ENCODE data around the gene MTF1. TPM values are rescaled to one million over a fixed set of nuclear protein-coding genes. Genes with fewer than 3 reads are reported as not detected.

MTF1 gene
- total RNA-seq, 4 donors from 2014 or later: 4.0 to 7.4 (median 6.7) TPM

DNA sequence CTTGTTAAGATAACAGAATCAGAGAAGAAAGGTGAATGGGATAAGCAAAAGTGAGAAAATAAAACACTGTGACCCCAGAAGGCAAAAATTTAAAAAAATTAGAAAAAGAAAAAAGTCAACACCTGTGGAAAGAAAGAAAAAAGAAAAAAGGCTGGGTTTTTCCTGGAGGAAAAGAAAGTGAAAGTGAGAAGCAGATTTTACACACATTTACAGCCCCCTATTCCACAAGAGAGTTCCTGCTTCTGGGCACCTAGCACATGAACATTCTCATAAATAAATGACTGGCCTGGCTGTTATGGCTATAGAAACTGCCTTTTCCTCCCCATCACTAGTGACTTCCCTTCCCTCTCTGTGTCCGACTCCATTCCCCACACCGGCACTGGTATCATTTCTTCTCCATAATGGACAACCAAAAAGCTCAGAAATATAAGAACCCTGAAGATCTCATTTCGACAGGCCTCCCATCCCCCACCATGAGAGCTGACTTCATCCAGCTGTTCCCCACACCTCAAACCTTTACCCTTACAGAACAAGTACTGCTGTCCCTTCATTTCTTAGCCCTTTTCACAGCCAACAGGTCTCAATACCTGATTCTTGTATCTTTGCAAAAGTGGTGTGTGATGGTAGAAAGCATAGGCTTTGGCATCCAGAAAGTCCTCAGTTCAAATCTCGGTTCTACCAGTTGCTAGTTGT, 12.6 kb downstream of the MTF1 start:
- no peak for TF ChIP-seq EP300 (IDR thresholded peaks at IDR 0.05)
- TF ChIP-seq, protein P1, sequence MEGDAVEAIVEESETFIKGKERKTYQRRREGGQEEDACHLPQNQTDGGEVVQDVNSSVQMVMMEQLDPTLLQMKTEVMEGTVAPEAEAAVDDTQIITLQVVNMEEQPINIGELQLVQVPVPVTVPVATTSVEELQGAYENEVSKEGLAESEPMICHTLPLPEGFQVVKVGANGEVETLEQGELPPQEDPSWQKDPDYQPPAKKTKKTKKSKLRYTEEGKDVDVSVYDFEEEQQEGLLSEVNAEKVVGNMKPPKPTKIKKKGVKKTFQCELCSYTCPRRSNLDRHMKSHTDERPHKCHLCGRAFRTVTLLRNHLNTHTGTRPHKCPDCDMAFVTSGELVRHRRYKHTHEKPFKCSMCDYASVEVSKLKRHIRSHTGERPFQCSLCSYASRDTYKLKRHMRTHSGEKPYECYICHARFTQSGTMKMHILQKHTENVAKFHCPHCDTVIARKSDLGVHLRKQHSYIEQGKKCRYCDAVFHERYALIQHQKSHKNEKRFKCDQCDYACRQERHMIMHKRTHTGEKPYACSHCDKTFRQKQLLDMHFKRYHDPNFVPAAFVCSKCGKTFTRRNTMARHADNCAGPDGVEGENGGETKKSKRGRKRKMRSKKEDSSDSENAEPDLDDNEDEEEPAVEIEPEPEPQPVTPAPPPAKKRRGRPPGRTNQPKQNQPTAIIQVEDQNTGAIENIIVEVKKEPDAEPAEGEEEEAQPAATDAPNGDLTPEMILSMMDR (IDR thresholded peaks at IDR 0.05): no peak
- no peak for TF ChIP-seq POLR2A (IDR thresholded peaks at IDR 0.05; ENCODE audit: low read depth)
- no peak for TF ChIP-seq POLR2AphosphoS5 (IDR thresholded peaks at IDR 0.05)
- peaks cover 0 to 15% (median 0%) of the 10 kb centered on the region in 4 donors for H3K36me3 ChIP-seq
- no peak overlapping the region for H3K27ac ChIP-seq (replicated peaks in 1 of 4)
- DNase-seq (ENCODE audit: extremely low spot score): no peak
- H3K4me1 ChIP-seq: peaks cover 9 to 40% (median 20%) of the 10 kb centered on the region in 4 donors
- no peak overlapping the region for H3K4me3 ChIP-seq
- intact Hi-C loops (cut with DNase I): no loop called here
- H3K27me3 ChIP-seq: no peaks in the 10 kb centered on the region
- H3K9me3 ChIP-seq: no peaks in the 10 kb centered on the region
- 81% methylated on average over 4 of the region's 4 CpGs for whole genome bisulfite sequencing

DNA sequence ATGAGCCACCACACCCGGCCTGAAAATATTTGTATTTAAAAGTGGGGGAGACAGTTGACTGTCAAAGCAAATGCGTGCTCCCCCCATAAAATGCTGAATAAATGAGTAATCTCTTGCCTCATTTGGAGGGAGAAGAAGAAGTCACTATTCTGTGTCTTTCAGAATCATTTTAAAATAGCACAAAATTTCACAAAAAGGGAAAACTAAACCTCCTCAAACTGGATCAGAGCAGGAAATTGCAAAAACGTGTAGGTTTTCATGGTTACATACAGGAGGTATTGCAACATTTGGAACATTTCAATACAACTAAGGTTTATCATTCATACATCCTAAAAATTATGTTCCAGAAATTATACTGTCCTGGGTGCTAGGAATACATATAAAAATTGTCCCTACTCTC, 13.6 kb downstream of the MTF1 start:
- Histone ChIP-seq H3K4me3 (no peak overlapping the region), H3K27ac (replicated peaks in 1 of 4) (no peak overlapping the region), H3K4me1 (peaks cover 6 to 32% (median 13%) of the 10 kb centered on the region in 4 donors), H3K36me3 (peaks cover 0 to 20% (median 4%) of the 10 kb centered on the region in 4 donors), H3K9me3 (no peaks in the 10 kb centered on the region), H3K27me3 (no peaks in the 10 kb centered on the region)
- TF ChIP-seq, protein P1 (IDR thresholded peaks at IDR 0.05): no peak
- TF ChIP-seq EP300 (IDR thresholded peaks at IDR 0.05): no peak
- 76% methylated on average over 3 of the region's 3 CpGs for whole genome bisulfite sequencing
- DNase-seq (ENCODE audit: extremely low spot score): no peak
- intact Hi-C loops (cut with DNase I): no loop called here

DNA sequence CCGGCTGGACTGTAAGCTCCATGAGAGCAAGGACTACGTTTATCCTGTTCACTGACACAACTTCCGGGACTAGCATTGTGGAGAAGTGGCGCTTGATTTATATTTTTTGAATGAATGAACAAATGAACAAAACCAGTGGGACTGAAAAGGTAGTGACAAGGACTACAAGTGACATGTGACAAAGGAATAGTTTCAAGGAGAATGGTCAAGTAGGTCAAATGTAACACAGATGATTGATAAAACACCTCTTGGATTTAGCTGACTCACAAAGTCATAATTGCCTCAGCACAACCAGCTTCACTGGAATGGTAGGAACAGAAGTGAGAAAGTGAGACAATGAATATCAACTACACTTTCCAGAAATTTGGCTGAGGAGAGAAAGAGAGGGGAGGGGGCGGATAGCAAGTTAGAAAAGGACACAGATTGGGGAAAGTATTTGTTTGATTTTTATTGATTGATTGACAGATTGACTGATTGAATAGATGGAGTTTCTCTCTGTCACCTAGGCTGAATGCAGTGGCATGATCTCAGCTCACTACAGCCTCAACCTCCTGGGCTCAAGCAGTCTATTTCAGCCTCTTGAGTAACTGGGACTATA, 14.2 kb downstream of the MTF1 start:
- 91% methylated on average over 5 of the region's 5 CpGs for WGBS
- Histone ChIP-seq H3K27me3 (no peaks in the 10 kb centered on the region), H3K4me1 (peaks cover 0 to 26% (median 7%) of the 10 kb centered on the region in 4 donors), H3K4me3 (no peak overlapping the region), H3K27ac (replicated peaks in 1 of 4) (no peak overlapping the region), H3K9me3 (no peaks in the 10 kb centered on the region), H3K36me3 (peaks cover 0 to 23% (median 8%) of the 10 kb centered on the region in 4 donors)
- DNase-seq (ENCODE audit: extremely low spot score): no peak
- TF ChIP-seq POLR2A (IDR thresholded peaks at IDR 0.05; ENCODE audit: low read depth) (no peak), EP300 (IDR thresholded peaks at IDR 0.05) (no peak), POLR2AphosphoS5 (IDR thresholded peaks at IDR 0.05) (no peak)
- TF ChIP-seq, protein P1 (IDR thresholded peaks at IDR 0.05): no peak
- intact Hi-C loops (cut with DNase I): no loop called here

DNA sequence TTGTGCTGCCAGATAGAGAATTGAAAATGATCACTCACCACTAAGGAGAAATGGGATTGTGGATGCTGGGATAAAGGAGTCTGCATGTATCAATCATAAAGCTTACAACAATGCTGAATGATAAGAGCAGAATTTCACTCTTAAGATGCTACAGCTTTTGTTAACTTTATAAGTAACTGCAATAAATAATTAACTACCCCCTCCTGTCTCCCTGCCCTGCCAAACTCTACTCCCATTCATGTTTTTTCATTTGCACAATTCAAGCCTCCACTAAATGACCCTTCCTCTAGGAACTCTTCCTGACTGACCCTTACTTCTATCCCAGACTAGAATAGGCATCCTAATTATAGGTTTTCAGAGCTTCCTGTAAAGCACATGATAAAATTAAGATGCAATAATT, 14.9 kb downstream of the MTF1 start:
- DNase-seq (ENCODE audit: extremely low spot score): no peak
- Histone ChIP-seq H3K4me3 (no peak overlapping the region), H3K27me3 (no peaks in the 10 kb centered on the region), H3K27ac (replicated peaks in 1 of 4) (no peak overlapping the region), H3K36me3 (peaks cover 6 to 29% (median 13%) of the 10 kb centered on the region in 4 donors), H3K9me3 (no peaks in the 10 kb centered on the region), H3K4me1 (peaks cover 0 to 21% (median 4%) of the 10 kb centered on the region in 4 donors)
- intact Hi-C loops (cut with DNase I): no loop called here
- TF ChIP-seq, protein P1 (IDR thresholded peaks at IDR 0.05): no peak
- TF ChIP-seq EP300 (IDR thresholded peaks at IDR 0.05) (no peak), POLR2A (IDR thresholded peaks at IDR 0.05; ENCODE audit: low read depth) (no peak), POLR2AphosphoS5 (IDR thresholded peaks at IDR 0.05) (no peak)

Measured in esophagus muscularis mucosa (tissue), 4 donors.